GM10248 (cell line): Measurements from ENCODE around the gene PAQR5.

Experiments
- CTCF ChIA-PET: fragments of 300-600 bp; sonication (Branson Sonifier 250); formaldehyde crosslinking; extraction: SDS; loops from one replicate; lab custom pipeline; 2021; ENCODE audit warnings: antibody characterized with exemption; lab: Yijun Ruan, JAX
- POLR2A ChIA-PET: fragments of 350-650 bp; sonication (Branson Sonifier 250); formaldehyde crosslinking; extraction: SDS; loops from one replicate; lab custom pipeline; 2020; ENCODE audit warnings: antibody characterized with exemption; lab: Yijun Ruan, JAX
- DNase-seq: peaks from one replicate; pipeline ENCODE4 v3.0.0; 2012; ENCODE audit errors: extremely low spot score
- TF ChIP-seq, protein P1 (sequence below): IDR thresholded peaks from 2 replicates; pipeline ENCODE4 v1.5.1; 2012; ENCODE audit warnings: mild to moderate bottlenecking, low read depth; ENCODE audit errors: extremely low read depth, missing control alignments, control extremely low read depth

Gene PAQR5

DNA sequence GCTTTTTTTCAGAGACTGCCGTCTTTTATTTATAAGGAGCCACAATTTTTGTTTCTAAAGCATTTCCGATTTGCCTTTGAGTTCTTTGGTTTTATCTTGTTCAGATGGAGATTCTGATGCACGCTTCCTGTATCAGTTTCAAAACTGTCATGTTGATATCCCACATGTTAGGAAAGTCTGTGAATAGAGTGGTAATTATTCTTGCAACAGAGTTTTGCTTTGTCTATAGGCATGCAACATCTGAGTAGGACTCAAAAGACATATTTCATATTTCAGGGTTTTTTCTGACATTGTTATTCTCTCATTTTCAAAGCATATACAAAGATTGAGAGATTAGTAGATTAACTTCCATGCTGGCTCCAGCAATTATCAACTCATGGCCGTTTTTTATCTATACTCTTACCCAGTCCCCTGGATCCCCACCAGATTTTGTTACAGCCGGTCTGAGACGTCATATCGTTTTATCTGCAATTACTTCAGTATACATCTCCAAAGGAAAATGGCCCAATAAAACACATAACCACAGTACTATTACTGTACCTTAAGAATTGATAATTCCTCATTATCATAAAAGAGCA, 22.4 kb downstream of the PAQR5 start:
- no peak for DNase-seq
- TF ChIP-seq, protein P1, sequence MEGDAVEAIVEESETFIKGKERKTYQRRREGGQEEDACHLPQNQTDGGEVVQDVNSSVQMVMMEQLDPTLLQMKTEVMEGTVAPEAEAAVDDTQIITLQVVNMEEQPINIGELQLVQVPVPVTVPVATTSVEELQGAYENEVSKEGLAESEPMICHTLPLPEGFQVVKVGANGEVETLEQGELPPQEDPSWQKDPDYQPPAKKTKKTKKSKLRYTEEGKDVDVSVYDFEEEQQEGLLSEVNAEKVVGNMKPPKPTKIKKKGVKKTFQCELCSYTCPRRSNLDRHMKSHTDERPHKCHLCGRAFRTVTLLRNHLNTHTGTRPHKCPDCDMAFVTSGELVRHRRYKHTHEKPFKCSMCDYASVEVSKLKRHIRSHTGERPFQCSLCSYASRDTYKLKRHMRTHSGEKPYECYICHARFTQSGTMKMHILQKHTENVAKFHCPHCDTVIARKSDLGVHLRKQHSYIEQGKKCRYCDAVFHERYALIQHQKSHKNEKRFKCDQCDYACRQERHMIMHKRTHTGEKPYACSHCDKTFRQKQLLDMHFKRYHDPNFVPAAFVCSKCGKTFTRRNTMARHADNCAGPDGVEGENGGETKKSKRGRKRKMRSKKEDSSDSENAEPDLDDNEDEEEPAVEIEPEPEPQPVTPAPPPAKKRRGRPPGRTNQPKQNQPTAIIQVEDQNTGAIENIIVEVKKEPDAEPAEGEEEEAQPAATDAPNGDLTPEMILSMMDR: no peak
- CTCF ChIA-PET: no interaction called here
- POLR2A ChIA-PET: no interaction called here

DNA sequence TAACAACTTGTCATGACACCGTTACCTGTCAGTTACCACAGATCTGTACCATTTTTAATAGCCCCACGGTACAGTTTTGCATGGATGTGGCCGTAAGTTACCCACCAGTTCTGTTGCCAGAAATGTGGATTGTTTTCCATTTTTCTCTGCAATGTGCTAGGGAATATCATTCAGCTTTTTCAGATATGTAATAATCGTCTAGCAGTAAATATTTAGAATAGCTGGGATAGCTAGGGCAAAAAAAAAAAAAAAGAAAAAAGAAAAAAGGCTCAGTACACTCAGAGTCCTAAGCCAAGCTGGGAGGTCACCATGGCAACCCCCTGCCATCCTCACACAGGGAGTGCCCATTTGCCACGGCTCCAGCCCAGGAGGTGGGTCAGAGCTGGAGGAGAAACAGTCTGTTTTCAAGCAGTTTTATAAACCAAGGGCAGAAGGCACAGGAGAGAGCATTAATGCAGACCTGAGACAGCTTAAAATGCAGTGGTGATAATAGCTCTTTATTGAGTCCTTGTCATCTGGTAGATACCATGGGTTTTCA, 25.2 kb downstream of the PAQR5 start:
- POLR2A ChIA-PET: no interaction called here

DNA sequence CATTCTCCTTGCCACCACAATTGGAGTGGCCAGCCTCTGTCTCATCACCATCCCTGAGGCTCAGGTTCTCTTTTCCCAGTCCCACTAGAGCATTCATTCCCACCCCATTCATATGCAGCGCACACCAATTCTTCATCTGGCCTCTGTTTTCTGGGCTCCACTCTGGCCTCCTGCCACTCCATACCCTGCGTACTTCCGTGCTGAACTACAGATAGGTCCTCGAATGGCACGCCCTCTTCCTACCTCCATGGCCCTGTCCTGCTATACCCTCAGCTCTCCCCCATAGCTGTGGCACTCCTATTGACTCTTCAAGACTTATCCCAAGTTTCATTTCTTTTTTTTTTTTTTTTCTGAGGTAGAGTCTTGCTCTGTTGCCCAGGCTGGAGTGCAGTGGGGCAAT, 25.9 kb downstream of the PAQR5 start:
- DNase-seq: no peak
- ChIA-PET CTCF (interaction anchor here (0.9 kb wide), 1 partner anchor 8 kb away, joined by 3 read pairs; no protein-coding TSS in a partner anchor), POLR2A (no interaction called here)
- TF ChIP-seq, protein P1: no peak

More for the DNA sequence above, 25.2 kb downstream of the PAQR5 start:
- TF ChIP-seq, protein P1: no peak
- DNase-seq: no peak
- CTCF ChIA-PET: interaction anchor here (0.9 kb wide), 1 partner anchor 8 kb away, joined by 3 read pairs; no protein-coding TSS in a partner anchor

DNA sequence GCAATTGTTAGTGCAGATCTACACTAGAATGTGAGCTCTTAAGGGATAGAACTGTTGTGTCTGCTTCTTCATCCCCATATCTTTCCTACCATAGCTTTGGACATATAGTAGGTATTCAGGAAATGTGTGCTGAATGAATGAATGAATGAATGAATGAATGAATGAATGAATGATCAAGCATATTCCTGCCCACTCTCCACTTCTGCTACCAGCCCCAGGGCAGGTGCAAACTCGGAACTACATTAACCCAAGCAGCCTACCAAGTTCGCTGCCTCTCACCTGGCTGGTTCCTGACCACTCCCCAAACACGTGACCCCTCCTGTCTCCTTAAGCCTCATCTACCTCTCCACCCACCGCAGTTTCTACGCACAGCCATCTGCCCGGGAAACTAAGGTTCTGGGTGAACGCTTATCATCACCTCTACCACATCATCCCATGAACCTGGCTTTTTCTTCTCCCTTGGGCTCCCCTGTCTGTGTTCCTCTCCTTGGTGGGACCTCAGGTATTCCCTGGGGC, 26.8 kb downstream of the PAQR5 start:
- ChIA-PET CTCF (no interaction called here), POLR2A (no interaction called here)
- DNase-seq: no peak
- TF ChIP-seq, protein P1: no peak

DNA sequence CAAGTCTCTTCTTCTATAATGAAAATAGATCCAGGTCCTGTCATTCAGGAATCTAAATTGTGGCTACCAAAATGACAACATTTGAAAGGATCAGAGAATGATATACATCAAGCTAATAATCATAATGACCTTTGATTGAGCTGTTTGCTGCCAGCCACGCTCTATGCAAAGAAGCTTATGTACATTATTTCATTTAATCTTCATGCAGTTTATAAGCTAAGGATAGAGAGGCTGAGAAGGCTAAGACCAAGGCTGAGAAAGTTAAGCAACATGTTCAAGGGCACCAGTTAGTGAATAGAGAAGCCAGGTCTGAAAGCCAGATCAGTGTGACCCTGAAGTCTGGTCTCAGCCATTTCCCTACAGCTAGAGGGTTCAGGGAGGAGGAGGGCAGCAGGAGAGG, 29.4 kb downstream of the PAQR5 start:
- DNase-seq: no peak
- ChIA-PET POLR2A (no interaction called here), CTCF (interaction anchor here (1.2 kb wide), 1 partner anchor 9 kb away, joined by 4 read pairs; no protein-coding TSS in a partner anchor)
- TF ChIP-seq, protein P1: no peak

DNA sequence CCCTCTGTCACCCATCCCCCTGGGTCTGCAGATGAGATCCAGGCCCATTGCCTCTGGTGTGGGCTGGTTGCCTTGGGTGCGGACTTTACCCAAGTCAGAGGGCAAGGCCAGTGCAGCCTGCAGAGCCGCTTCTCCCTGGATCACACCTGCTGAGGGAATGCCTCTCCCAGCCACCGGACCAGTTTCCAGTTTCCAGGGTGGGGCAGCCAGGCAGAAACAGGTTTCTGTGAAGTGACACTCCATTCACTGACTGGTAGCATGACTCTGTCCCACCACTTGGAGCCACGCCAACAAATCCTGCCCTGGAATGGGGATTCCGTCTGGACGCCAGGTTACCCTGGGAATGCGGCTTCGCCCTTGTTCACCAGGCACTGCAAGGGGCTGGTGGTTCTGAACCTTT, 30.0 kb downstream of the PAQR5 start:
- TF ChIP-seq, protein P1: no peak
- ChIA-PET CTCF (no interaction called here), POLR2A (no interaction called here)
- DNase-seq: no peak
